SJSA1 (cell line): Measurements from ENCODE around the gene TMEM132D. TPM values are rescaled to one million over a fixed set of nuclear protein-coding genes. Genes with fewer than 3 reads are reported as not detected.

Source experiments
- DNase-seq, 2 experiments: peaks; one replicate each; pipeline ENCODE4 v3.0.0-alpha.2; 2015 to 2020; ENCODE audit warnings: low spot score in 2 of 2, low read depth in 1 of 2
- H3K27ac ChIP-seq: fragments of 250-450 bp; sonication (Bioruptor Pico); 2 replicates; pipeline ENCODE4 v1.5.1; 2020; ENCODE audit warnings: mild to moderate bottlenecking, moderate library complexity
- H3K27me3 ChIP-seq: fragments of 250-450 bp; sonication (Bioruptor Pico); replicated peaks from 2 replicates; pipeline ENCODE4 v1.5.1; 2020; ENCODE audit warnings: mild to moderate bottlenecking, moderate library complexity
- H3K36me3 ChIP-seq: fragments of 250-450 bp; sonication (Bioruptor Pico); 2 replicates; pipeline ENCODE4 v1.5.1; 2020; ENCODE audit warnings: mild to moderate bottlenecking
- H3K4me1 ChIP-seq: fragments of 250-450 bp; sonication (Bioruptor Pico); replicated peaks from 2 replicates; pipeline ENCODE4 v1.6.1; 2021; ENCODE audit warnings: mild to moderate bottlenecking
- H3K4me3 ChIP-seq: fragments of 250-450 bp; sonication (Bioruptor Pico); 2 replicates; pipeline ENCODE4 v1.5.1; 2020; ENCODE audit warnings: mild to moderate bottlenecking
- H3K9me3 ChIP-seq: fragments of 250-450 bp; sonication (Bioruptor Pico); replicated peaks from 2 replicates; pipeline ENCODE4 v1.5.1; 2020; ENCODE audit warnings: mild to moderate bottlenecking
- total RNA-seq: library from RNA; depleted of rRNA; stranded (reverse); fragments of >200 nt; shearing (Covaris generic); gene quantifications from 2 replicates; pipeline ENCODE4 v1.2.3, GENCODE V29; 2014

The TMEM132D gene
- total RNA-seq, 1 experiment from 2014 or later = not detected

- no peaks in the 10 kb centered on the region for H3K4me1 ChIP-seq
- no peak for DNase-seq
- peaks cover 7% of the 10 kb centered on the region; the same call in 1 of the 2 replicates for H3K9me3 ChIP-seq
- H3K27ac ChIP-seq = no peak overlapping the region
- no peaks in the 10 kb centered on the region for H3K27me3 ChIP-seq
- H3K36me3 ChIP-seq = no peaks in the 10 kb centered on the region
- no peak overlapping the region for H3K4me3 ChIP-seq
These were observed 627.3 kb downstream of the TMEM132D start for GRCh38 chr12:129276361-129277060.

- no peak for DNase-seq
- Histone ChIP-seq H3K36me3 (no peaks in the 10 kb centered on the region), H3K9me3 (peaks cover 3% of the 10 kb centered on the region; the same call in 1 of the 2 replicates), H3K4me1 (no peaks in the 10 kb centered on the region), H3K27me3 (no peaks in the 10 kb centered on the region), H3K4me3 (no peak overlapping the region), H3K27ac (no peak overlapping the region)
These were observed 633.9 kb downstream of the TMEM132D start for GRCh38 chr12:129269756-129270495.

GRCh38 chr12:129258781-129259318 is 645.0 kb downstream of the TMEM132D start:
- DNase-seq = no peak
- Histone ChIP-seq H3K4me3 (no peak overlapping the region), H3K27ac (no peak overlapping the region), H3K27me3 (no peaks in the 10 kb centered on the region), H3K36me3 (no peaks in the 10 kb centered on the region), H3K4me1 (no peaks in the 10 kb centered on the region), H3K9me3 (no peaks in the 10 kb centered on the region; the same call in 1 of the 2 replicates)

GRCh38 chr12:129257524-129257923 is 646.3 kb downstream of the TMEM132D start:
- no peaks in the 10 kb centered on the region for H3K27me3 ChIP-seq
- no peak overlapping the region for H3K27ac ChIP-seq
- no peaks in the 10 kb centered on the region for H3K36me3 ChIP-seq
- H3K4me1 ChIP-seq = no peaks in the 10 kb centered on the region
- DNase-seq = no peak
- no peaks in the 10 kb centered on the region; the same call in 1 of the 2 replicates for H3K9me3 ChIP-seq
- no peak overlapping the region for H3K4me3 ChIP-seq

GRCh38 chr12:129246630-129247029 is 657.2 kb downstream of the TMEM132D start:
- H3K27me3 ChIP-seq = no peaks in the 10 kb centered on the region
- H3K36me3 ChIP-seq = no peaks in the 10 kb centered on the region
- no peaks in the 10 kb centered on the region for H3K4me1 ChIP-seq
- H3K9me3 ChIP-seq = no peaks in the 10 kb centered on the region
- DNase-seq = no peak
- H3K4me3 ChIP-seq = no peak overlapping the region
- no peak overlapping the region for H3K27ac ChIP-seq

GRCh38 chr12:129245769-129246168 is 658.1 kb downstream of the TMEM132D start:
- Histone ChIP-seq H3K4me3 (no peak overlapping the region), H3K9me3 (no peaks in the 10 kb centered on the region), H3K4me1 (no peaks in the 10 kb centered on the region), H3K36me3 (no peaks in the 10 kb centered on the region), H3K27ac (no peak overlapping the region), H3K27me3 (no peaks in the 10 kb centered on the region)
- DNase-seq = no peak

- H3K27me3 ChIP-seq = no peaks in the 10 kb centered on the region
- H3K9me3 ChIP-seq = no peaks in the 10 kb centered on the region
- H3K27ac ChIP-seq = no peak overlapping the region
- H3K4me1 ChIP-seq = no peaks in the 10 kb centered on the region
- no peak for DNase-seq
- no peaks in the 10 kb centered on the region for H3K36me3 ChIP-seq
- no peak overlapping the region for H3K4me3 ChIP-seq
These were observed 662.0 kb downstream of the TMEM132D start for GRCh38 chr12:129241852-129242251.

GRCh38 chr12:129237881-129238280 is 665.9 kb downstream of the TMEM132D start:
- no peak for DNase-seq
- Histone ChIP-seq H3K27ac (no peak overlapping the region), H3K4me1 (no peaks in the 10 kb centered on the region), H3K36me3 (no peaks in the 10 kb centered on the region), H3K9me3 (no peaks in the 10 kb centered on the region; the same call in 1 of the 2 replicates), H3K4me3 (no peak overlapping the region), H3K27me3 (no peaks in the 10 kb centered on the region)

- no peak for DNase-seq
- H3K36me3 ChIP-seq = no peaks in the 10 kb centered on the region
- H3K4me1 ChIP-seq = no peaks in the 10 kb centered on the region
- H3K27ac ChIP-seq = no peak overlapping the region
- H3K4me3 ChIP-seq = no peak overlapping the region
- no peaks in the 10 kb centered on the region for H3K27me3 ChIP-seq
- no peaks in the 10 kb centered on the region; the same call in none of the 2 replicates for H3K9me3 ChIP-seq
These were observed 669.6 kb downstream of the TMEM132D start for GRCh38 chr12:129234209-129234608.

- Histone ChIP-seq H3K9me3 (no peaks in the 10 kb centered on the region; the same call in 1 of the 2 replicates), H3K27me3 (no peaks in the 10 kb centered on the region), H3K36me3 (no peaks in the 10 kb centered on the region), H3K4me3 (no peak overlapping the region), H3K4me1 (no peaks in the 10 kb centered on the region), H3K27ac (no peak overlapping the region)
- no peak for DNase-seq
These were observed 672.3 kb downstream of the TMEM132D start for GRCh38 chr12:129231491-129231890.

- no peak for DNase-seq
- no peak overlapping the region for H3K4me3 ChIP-seq
- H3K27ac ChIP-seq = no peak overlapping the region
- H3K9me3 ChIP-seq = no peaks in the 10 kb centered on the region; the same call in 1 of the 2 replicates
- no peaks in the 10 kb centered on the region for H3K36me3 ChIP-seq
- H3K27me3 ChIP-seq = no peaks in the 10 kb centered on the region
- no peaks in the 10 kb centered on the region for H3K4me1 ChIP-seq
These were observed 672.8 kb downstream of the TMEM132D start for GRCh38 chr12:129230995-129231394.

GRCh38 chr12:129226851-129227250 is 677.0 kb downstream of the TMEM132D start:
- Histone ChIP-seq H3K9me3 (peaks cover 4% of the 10 kb centered on the region; the same call in 1 of the 2 replicates), H3K36me3 (no peaks in the 10 kb centered on the region), H3K27ac (no peak overlapping the region), H3K4me3 (no peak overlapping the region), H3K27me3 (no peaks in the 10 kb centered on the region), H3K4me1 (no peaks in the 10 kb centered on the region)
- no peak for DNase-seq

GRCh38 chr12:129226005-129226404 is 677.8 kb downstream of the TMEM132D start:
- Histone ChIP-seq H3K4me1 (no peaks in the 10 kb centered on the region), H3K9me3 (peaks cover 4% of the 10 kb centered on the region; the same call in 1 of the 2 replicates), H3K36me3 (no peaks in the 10 kb centered on the region), H3K27ac (no peak overlapping the region), H3K27me3 (no peaks in the 10 kb centered on the region), H3K4me3 (no peak overlapping the region)
- DNase-seq = no peak

GRCh38 chr12:129215556-129215955 is 688.3 kb downstream of the TMEM132D start:
- Histone ChIP-seq H3K9me3 (0 out of 2 replicates have a peak, but pooled peaks cover 6% of the 10 kb centered on the region), H3K36me3 (no peaks in the 10 kb centered on the region), H3K4me1 (no peaks in the 10 kb centered on the region), H3K27me3 (no peaks in the 10 kb centered on the region), H3K4me3 (no peak overlapping the region), H3K27ac (no peak overlapping the region)
- DNase-seq = no peak
